CD4-positive, alpha-beta T cell (primary cell): Measurements from ENCODE around the gene KCNH2. TPM values are rescaled to one million over a fixed set of nuclear protein-coding genes. Genes with fewer than 3 reads are reported as not detected.

Experiments used
- ATAC-seq: fragments of 200-7000 bp; cut with Tn5 transposase; one replicate; pipeline ENCODE4 v1.10.0; 2022; ENCODE audit warnings: mild to moderate bottlenecking; ENCODE audit not compliant: poor library complexity
- CTCF ChIA-PET: fragments of 350-600 bp; sonication (Branson Sonifier 250); formaldehyde crosslinking; loops from one replicate; lab custom pipeline; 2021; ENCODE audit warnings: antibody characterized with exemption, inconsistent platforms; lab: Charles Lee
- POLR2A ChIA-PET: fragments of 350-600 bp; sonication (Branson Sonifier 250); formaldehyde crosslinking; loops from one replicate; lab custom pipeline; 2021; ENCODE audit warnings: antibody characterized with exemption, inconsistent platforms; lab: Charles Lee
- DNase-seq, 14 experiments: peaks; one replicate each; pipeline ENCODE4 v3.0.0-alpha.2; 2013 to 2020; ENCODE audit warnings: mixed read lengths in 2 of 14
- H3K27ac ChIP-seq, 2 donors: one replicate each; pipeline versions ENCODE4 v1.5.1 to v1.7.0; 2013; ENCODE audit warnings: low read length in 2 of 2, low read depth in 1 of 2, mild to moderate bottlenecking in 1 of 2
- H3K27me3 ChIP-seq, 2 experiments: 1 replicate in 1 of 2; 2 replicates in 1 of 2; pipeline versions ENCODE4 v1.6.1 to v1.7.0; 2013; ENCODE audit warnings: low read length in 2 of 2, control low read depth in 1 of 2, mild to moderate bottlenecking in 1 of 2, moderate library complexity in 1 of 2; ENCODE audit not compliant: insufficient read depth in 2 of 2, control insufficient read depth in 1 of 2
- H3K36me3 ChIP-seq: one replicate; pipeline ENCODE4 v1.6.1; 2013; ENCODE audit warnings: low read length, control low read depth; ENCODE audit not compliant: insufficient read depth
- H3K4me1 ChIP-seq: one replicate; pipeline ENCODE4 v1.6.1; 2013; ENCODE audit warnings: low read length, control low read depth; ENCODE audit not compliant: insufficient read depth
- H3K4me3 ChIP-seq: one replicate; pipeline ENCODE4 v1.5.1; 2013; ENCODE audit warnings: mild to moderate bottlenecking, low read length, moderate library complexity
- H3K9me3 ChIP-seq, 2 experiments: 1 replicate in 1 of 2; 2 replicates in 1 of 2; pipeline versions ENCODE4 v1.6.1 to v1.7.0; 2013; ENCODE audit warnings: low read length in 2 of 2, mild to moderate bottlenecking in 2 of 2, control low read depth in 1 of 2, moderate library complexity in 1 of 2; ENCODE audit not compliant: control insufficient read depth in 1 of 2, insufficient read depth in 1 of 2
- H3K27ac Mint-ChIP-seq: one replicate; pipeline ENCODE4 v1.8.0; 2020; ENCODE audit warnings: mixed read lengths
- H3K27me3 Mint-ChIP-seq: one replicate; pipeline ENCODE4 v1.8.0; 2021; ENCODE audit warnings: mixed read lengths
- H3K36me3 Mint-ChIP-seq: one replicate; pipeline ENCODE4 v1.8.0; 2021; ENCODE audit warnings: low read depth, mixed read lengths
- H3K4me1 Mint-ChIP-seq: one replicate; pipeline ENCODE4 v1.8.0; 2021; ENCODE audit warnings: low read depth, mixed read lengths
- H3K4me3 Mint-ChIP-seq: one replicate; pipeline ENCODE4 v1.8.0; 2020; ENCODE audit warnings: mild to moderate bottlenecking, mixed read lengths
- H3K9me3 Mint-ChIP-seq: one replicate; pipeline ENCODE4 v1.8.0; 2020; ENCODE audit warnings: mixed read lengths
- CTCF ChIP-seq: fragments of 200-600 bp; IDR thresholded peaks from one replicate; pipeline ENCODE4 v1.8.0; 2022; ENCODE audit warnings: antibody characterized with exemption, mild to moderate bottlenecking
- intact Hi-C, 2 experiments: fragments of 100-400 bp; cut with DNase I in 1 of 2; cut with micrococcal nuclease in 1 of 2; formaldehyde crosslinking; loops; one replicate each; pipeline versions ENCODE4 v1.15.1 to v1.9.0; 2023 to 2025; cut with DNase I, micrococcal nuclease
- total RNA-seq, 174 experiments: library from RNA in 2 of 174; stranded (reverse) in 2 of 174; gene quantifications; one replicate each; pipeline ENCODE4 v1.2.3 and lab custom pipeline; 2021 to 2026

The KCNH2 gene
- total RNA-seq, 2 experiments from 2014 or later = 1.9 to 2.3 TPM

DNA sequence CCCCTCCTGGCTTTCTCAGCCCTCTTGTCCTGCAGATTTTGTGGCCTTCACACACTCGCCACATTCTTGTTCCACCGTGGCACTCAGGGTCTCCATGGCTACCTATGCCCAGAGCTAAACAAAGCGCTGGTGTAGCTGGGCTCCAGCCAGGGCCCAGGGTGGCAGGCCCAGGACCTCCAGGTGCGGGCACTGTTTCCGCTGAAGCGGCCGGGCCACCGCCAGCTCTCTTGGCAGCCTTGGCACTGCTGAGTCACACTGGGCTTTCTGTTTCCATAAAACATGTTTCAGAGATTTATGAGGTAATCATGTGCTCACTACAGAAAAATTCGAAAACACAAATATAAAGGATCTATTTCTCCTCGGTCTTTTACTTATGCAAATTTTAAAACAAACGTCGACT lies 74.5 kb downstream of the KCNH2 start:
- ChIA-PET POLR2A (no interaction called here), CTCF (interaction anchor here (0.6 kb wide), 1 partner anchor 46 kb away, joined by 3 read pairs; no protein-coding TSS in a partner anchor)
- Histone ChIP-seq H3K9me3 (no peaks in the 10 kb centered on the region), H3K27me3 (peaks cover 0 to 17% of the 10 kb centered on the region in 2 experiments), H3K36me3 (no peaks in the 10 kb centered on the region), H3K4me1 (peaks cover 9% of the 10 kb centered on the region), H3K4me3 (no peak overlapping the region), H3K27ac (no peak overlapping the region)
- no peak overlapping the region for H3K27ac Mint-ChIP-seq
- TF ChIP-seq CTCF = no peak
- H3K9me3 Mint-ChIP-seq = no peaks in the 10 kb centered on the region
- intact Hi-C loops = no loop called here
- ATAC-seq = no peak
- H3K4me1 Mint-ChIP-seq = peaks cover 5% of the 10 kb centered on the region
- no peaks in the 10 kb centered on the region for H3K36me3 Mint-ChIP-seq
- peaks cover 44% of the 10 kb centered on the region for H3K27me3 Mint-ChIP-seq
- DNase-seq = no peak
- no peak overlapping the region for H3K4me3 Mint-ChIP-seq

DNA sequence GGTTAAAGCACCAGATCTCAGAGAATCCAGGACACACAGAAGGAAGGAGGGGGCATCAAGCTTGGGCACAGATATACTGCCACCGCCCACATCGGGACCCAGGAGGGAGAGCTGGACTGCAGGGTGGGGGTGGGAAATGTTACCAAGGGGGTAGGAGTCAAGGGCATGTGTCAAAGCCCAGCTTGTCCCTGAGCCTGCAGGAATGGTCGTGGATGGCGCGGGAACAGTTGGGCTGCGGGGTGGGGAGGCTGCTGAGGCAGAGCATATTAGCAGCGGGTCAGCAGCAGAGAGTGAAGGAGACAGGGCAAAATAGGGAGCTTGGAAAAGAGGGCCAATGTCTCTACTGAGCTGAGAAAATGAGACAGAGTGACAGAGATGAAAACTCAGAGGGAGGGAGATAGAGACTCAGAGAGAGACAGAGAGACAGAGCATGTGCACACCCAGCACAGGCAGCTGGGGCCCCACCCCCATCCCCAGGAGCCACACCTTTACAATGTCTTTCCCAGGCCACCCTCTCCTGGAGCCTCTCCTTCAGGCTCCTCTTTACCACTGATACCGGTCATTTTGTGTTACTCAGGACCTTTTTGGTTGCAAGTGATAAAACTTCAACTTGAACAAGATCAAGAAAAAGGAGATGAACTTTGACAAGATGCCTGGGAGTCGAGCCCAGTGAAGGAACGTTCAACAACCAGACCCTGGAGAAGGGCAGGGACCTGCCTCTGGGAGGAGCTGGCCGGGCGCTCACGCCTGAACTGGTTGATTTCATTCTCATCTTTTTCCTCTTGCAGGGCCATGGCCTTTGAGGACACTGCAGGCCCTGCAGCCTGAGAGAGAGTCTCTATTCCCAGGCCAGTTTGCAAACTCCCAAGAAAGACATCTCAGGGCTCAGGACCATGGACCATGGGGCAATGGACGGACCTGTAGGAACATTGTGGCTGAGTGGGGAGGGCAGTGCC lies 75.8 kb downstream of the KCNH2 start:
- H3K4me3 Mint-ChIP-seq = no peak overlapping the region
- intact Hi-C loops = no loop called here
- TF ChIP-seq CTCF = no peak

GRCh38 chr7:150901160-150902035 lies 76.7 kb downstream of the KCNH2 start:
- ChIA-PET POLR2A (interaction anchor here (1.5 kb wide), 1 partner anchor 112 kb away, joined by 3 read pairs; no protein-coding TSS in a partner anchor), CTCF (interaction anchor here (0.6 kb wide), 1 partner anchor 79 kb away, joined by 6 read pairs; no protein-coding TSS in a partner anchor)
- no peak for DNase-seq
- H3K27me3 ChIP-seq = peaks cover 18 to 30% of the 10 kb centered on the region in 2 experiments
- H3K4me1 Mint-ChIP-seq = no peaks in the 10 kb centered on the region
- intact Hi-C loops = no loop called here
- H3K9me3 Mint-ChIP-seq = no peaks in the 10 kb centered on the region
- no peak overlapping the region for H3K27ac ChIP-seq
- H3K36me3 Mint-ChIP-seq = no peaks in the 10 kb centered on the region
- H3K4me3 Mint-ChIP-seq = no peak overlapping the region
- TF ChIP-seq CTCF = no peak
- ATAC-seq = no peak
- no peak overlapping the region for H3K4me3 ChIP-seq
- H3K27ac Mint-ChIP-seq = no peak overlapping the region
- no peaks in the 10 kb centered on the region for H3K9me3 ChIP-seq
- H3K4me1 ChIP-seq = peaks cover 15% of the 10 kb centered on the region
- H3K27me3 Mint-ChIP-seq = peaks cover 61% of the 10 kb centered on the region
- H3K36me3 ChIP-seq = no peaks in the 10 kb centered on the region

More for the DNA sequence above, 75.8 kb downstream of the KCNH2 start:
- H3K36me3 ChIP-seq = no peaks in the 10 kb centered on the region
- ChIA-PET CTCF (interaction anchor here (0.6 kb wide), 1 partner anchor 78 kb away, joined by 6 read pairs; no protein-coding TSS in a partner anchor), POLR2A (interaction anchor here (1.5 kb wide), 1 partner anchor 111 kb away, joined by 3 read pairs; no protein-coding TSS in a partner anchor)
- peaks cover 15% of the 10 kb centered on the region for H3K4me1 ChIP-seq
- H3K27ac Mint-ChIP-seq = no peak overlapping the region
- no peaks in the 10 kb centered on the region for H3K9me3 Mint-ChIP-seq
- no peak overlapping the region for H3K4me3 ChIP-seq
- peaks cover 4% of the 10 kb centered on the region for H3K4me1 Mint-ChIP-seq
- H3K36me3 Mint-ChIP-seq = no peaks in the 10 kb centered on the region
- H3K27ac ChIP-seq = no peak overlapping the region
- H3K27me3 Mint-ChIP-seq = peaks cover 56% of the 10 kb centered on the region
- ATAC-seq (no peak), DNase-seq (no peak)
- no peaks in the 10 kb centered on the region for H3K9me3 ChIP-seq
- peaks cover 10 to 21% of the 10 kb centered on the region in 2 experiments for H3K27me3 ChIP-seq
